ENCODE results near the gene TNFSF18.
"Not testable (repeated sequence)": the region's sequence is repeated elsewhere in the genome, so short reads cannot be mapped to it uniquely, and the experiment has no call there.

The TNFSF18 gene

GRCh38 chr1:173084292-173084691 lies 33.6 kb upstream of the TNFSF18 start:
- TF ChIP-seq CTCF (conservative IDR thresholded peaks at IDR 0.05; ENCODE audit: low read depth, low read length): no peak
- no peak overlapping the region for H3K4me3 ChIP-seq (ENCODE audit: low read depth, low read length)
- no peak for DNase-seq (ENCODE audit: low read depth)

- DNase-seq (ENCODE audit: low read depth): no peak
- no peak for TF ChIP-seq CTCF (conservative IDR thresholded peaks at IDR 0.05; ENCODE audit: low read depth, low read length)
Observed at GRCh38 chr1:173082913-173083312, 32.2 kb upstream of the TNFSF18 start.

GRCh38 chr1:173074217-173074616 lies 23.5 kb upstream of the TNFSF18 start:
- not testable (repeated sequence) for H3K4me3 ChIP-seq (ENCODE audit: low read depth, low read length); DNase-seq (ENCODE audit: low read depth)

More at GRCh38 chr1:173082913-173083312, 32.2 kb upstream of the TNFSF18 start:
- no peak overlapping the region for H3K4me3 ChIP-seq (ENCODE audit: low read depth, low read length)

- H3K4me3 ChIP-seq (ENCODE audit: low read depth, low read length): no peak overlapping the region
- DNase-seq (ENCODE audit: low read depth): peak; percentile 46
- peak; percentile 8 for TF ChIP-seq CTCF (conservative IDR thresholded peaks at IDR 0.05; ENCODE audit: low read depth, low read length)
Observed at GRCh38 chr1:173064011-173064410, 13.3 kb upstream of the TNFSF18 start.

GRCh38 chr1:173063171-173063570 lies 12.4 kb upstream of the TNFSF18 start:
- TF ChIP-seq CTCF (conservative IDR thresholded peaks at IDR 0.05; ENCODE audit: low read depth, low read length): no peak
- no peak for DNase-seq (ENCODE audit: low read depth)
- no peak overlapping the region for H3K4me3 ChIP-seq (ENCODE audit: low read depth, low read length)

- no peak overlapping the region for H3K4me3 ChIP-seq (ENCODE audit: low read depth, low read length)
- TF ChIP-seq CTCF (conservative IDR thresholded peaks at IDR 0.05; ENCODE audit: low read depth, low read length): no peak
- peak; percentile 79 for DNase-seq (ENCODE audit: low read depth)
Observed at GRCh38 chr1:173062150-173062938, 11.6 kb upstream of the TNFSF18 start.

GRCh38 chr1:173058556-173058955 lies 7.8 kb upstream of the TNFSF18 start:
- DNase-seq (ENCODE audit: low read depth): no peak
- no peak for TF ChIP-seq CTCF (conservative IDR thresholded peaks at IDR 0.05; ENCODE audit: low read depth, low read length)

More at GRCh38 chr1:173058556-173058955, 7.8 kb upstream of the TNFSF18 start:
- no peak overlapping the region for H3K4me3 ChIP-seq (ENCODE audit: low read depth, low read length)
